A673 (cell line): ENCODE results near the gene TARBP1.

ENCODE experiments used
- EZH2 ChIP-seq: fragments of 200-600 bp; sonication (generic); IDR thresholded peaks from 2 replicates; pipeline ENCODE4 v1.6.1; 2017; ENCODE audit warnings: borderline replicate concordance, low read depth, mild to moderate bottlenecking, mixed read lengths, antibody characterized with exemption, low read length; ENCODE audit not compliant: poor library complexity, severe bottlenecking
- TF ChIP-seq, protein P1 (sequence below): fragments of 300-800, 200-600 bp; sonication (generic); conservative IDR thresholded peaks from 2 replicates; pipeline ENCODE4 v1.5.1; 2017; ENCODE audit warnings: low read depth, mild to moderate bottlenecking, antibody characterized with exemption, low read length, moderate library complexity, mixed read lengths

DNA sequence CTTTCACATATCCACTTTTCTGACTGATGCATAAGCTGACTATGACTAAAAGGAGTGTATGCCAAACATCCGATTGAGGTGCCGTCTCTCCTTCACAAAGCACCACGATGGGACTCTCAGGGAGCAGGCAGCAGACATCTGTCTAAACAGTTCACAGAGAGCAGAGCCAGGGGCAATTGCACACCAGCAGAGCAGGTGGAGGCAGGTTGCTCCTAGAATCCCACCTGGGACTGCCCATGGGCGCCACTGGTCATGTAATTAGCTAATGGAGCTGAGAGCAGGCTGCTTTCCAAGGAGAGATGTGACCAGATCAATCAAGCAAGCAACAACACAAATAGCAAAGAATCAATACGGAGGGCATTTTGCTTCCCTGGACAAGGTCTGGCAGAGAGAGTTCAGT lies 136.2 kb downstream of the TARBP1 start:
- TF ChIP-seq, protein P1, sequence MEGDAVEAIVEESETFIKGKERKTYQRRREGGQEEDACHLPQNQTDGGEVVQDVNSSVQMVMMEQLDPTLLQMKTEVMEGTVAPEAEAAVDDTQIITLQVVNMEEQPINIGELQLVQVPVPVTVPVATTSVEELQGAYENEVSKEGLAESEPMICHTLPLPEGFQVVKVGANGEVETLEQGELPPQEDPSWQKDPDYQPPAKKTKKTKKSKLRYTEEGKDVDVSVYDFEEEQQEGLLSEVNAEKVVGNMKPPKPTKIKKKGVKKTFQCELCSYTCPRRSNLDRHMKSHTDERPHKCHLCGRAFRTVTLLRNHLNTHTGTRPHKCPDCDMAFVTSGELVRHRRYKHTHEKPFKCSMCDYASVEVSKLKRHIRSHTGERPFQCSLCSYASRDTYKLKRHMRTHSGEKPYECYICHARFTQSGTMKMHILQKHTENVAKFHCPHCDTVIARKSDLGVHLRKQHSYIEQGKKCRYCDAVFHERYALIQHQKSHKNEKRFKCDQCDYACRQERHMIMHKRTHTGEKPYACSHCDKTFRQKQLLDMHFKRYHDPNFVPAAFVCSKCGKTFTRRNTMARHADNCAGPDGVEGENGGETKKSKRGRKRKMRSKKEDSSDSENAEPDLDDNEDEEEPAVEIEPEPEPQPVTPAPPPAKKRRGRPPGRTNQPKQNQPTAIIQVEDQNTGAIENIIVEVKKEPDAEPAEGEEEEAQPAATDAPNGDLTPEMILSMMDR, result no peak
- no peak for TF ChIP-seq EZH2
